Dedifferentiated amniotic fluid mesenchymal stem cell (primary cell): ENCODE data around the gene MDK.

Experiments used
- DNase-seq: peaks from one replicate; pipeline ENCODE4 v3.0.0-alpha.2; 2016; ENCODE audit errors: extremely low spot score

MDK gene

DNA sequence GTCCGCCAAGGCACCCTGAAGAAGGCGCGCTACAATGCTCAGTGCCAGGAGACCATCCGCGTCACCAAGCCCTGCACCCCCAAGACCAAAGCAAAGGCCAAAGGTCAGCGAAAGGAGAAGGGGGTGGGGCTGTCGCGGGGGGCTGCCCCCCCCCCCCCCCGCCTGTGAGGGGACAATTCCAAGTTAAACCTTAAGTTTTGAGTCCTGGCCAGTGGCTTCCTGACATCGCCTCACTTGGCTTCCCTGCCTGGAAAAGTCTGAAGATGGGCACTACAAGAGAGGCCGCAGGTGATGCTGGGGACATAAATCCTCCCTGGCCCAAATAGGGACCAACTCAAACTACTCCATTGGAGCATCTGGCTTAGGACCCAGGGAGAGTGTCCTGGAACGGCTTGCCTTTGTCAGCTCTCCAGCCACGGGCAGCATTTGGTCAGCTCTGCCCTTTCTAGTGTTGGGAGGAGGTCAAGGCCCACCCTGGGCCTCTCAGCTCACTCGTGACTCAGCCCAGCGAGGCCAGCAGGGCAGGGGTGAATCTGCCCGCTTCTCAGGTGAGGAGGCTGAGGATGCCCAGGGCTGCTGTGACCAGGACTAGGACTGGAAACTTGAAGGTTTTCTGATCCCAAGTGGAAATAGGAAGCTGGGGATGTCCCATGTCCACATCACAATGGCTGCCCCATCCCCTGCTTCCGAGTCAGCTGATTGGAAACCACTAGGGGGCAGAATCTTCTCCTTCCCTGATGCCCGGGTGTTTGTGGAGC, 1.4 kb downstream of the MDK start:
- no peak for DNase-seq

- no peak for DNase-seq
These were observed 1.9 kb downstream of the MDK start for GRCh38 chr11:46383404-46383758.

GRCh38 chr11:46383974-46384701, 2.7 kb downstream of the MDK start:
- no peak for DNase-seq

DNA sequence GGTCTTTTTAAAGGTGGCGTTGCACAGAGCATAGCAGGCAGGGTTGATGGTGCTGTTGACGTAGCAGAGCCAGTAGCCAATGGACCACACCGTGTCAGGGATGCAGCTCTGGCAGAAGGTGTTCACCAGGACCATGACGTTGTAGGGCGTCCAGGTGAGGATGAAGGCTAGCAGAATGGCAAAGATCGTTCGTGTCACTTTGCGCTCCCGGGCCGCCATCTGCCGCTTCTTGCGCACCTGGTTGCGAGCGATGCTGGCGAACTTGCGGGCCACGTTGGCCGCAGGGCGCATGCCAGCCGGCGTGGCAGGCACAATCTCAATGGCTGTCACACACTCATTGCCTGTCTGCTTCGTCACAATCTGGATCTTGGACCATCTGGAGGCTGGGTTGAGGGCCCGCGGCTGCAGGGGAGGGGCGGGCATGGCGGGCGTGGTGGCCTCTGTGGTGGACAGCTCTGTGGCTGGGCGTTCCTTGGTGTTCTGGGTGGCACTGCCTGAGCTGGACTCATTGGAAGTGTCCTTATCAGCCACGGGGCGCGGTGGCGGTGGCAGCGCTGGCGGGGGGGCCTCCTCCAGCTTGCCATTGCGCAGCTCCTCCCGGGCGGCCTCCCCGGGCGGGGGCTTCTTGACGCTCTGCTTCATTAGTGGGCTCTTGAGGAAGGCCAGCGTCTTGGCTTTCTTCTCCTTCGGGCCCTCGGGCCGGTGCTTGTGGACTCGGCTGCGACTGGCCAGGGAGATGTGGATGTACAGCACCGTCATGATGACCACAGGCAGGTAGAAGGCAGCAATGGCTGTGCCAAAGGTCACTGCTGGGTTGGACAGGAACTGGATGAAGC, 3.9 kb downstream of the MDK start:
- DNase-seq: no peak

DNA sequence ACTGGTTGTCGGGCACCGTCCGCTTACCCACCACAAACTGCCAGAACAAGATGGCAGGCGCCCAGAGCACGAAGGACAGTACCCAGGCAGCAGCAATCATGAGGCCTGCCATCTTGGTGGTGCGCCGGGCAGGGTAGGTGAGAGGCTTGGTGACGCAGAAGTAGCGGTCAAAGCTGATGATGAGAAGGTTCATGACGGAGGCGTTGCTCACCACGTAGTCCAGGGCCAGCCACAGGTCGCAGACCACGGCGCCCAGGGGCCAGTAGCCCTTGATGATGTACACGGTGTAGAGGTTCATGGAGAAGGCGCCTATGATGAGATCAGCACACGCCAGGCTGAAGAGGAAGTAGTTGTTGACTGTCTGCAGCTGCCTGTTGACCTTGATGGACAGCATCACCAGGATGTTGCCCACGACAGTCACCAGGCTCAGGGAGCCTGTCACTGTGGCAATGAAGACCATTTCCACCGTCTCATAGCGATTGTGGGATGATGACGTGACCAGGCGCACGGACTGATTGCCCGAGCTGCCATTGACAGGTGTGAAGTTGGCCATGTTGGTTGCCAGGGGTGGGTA, 4.6 kb downstream of the MDK start:
- no peak for DNase-seq

DNA sequence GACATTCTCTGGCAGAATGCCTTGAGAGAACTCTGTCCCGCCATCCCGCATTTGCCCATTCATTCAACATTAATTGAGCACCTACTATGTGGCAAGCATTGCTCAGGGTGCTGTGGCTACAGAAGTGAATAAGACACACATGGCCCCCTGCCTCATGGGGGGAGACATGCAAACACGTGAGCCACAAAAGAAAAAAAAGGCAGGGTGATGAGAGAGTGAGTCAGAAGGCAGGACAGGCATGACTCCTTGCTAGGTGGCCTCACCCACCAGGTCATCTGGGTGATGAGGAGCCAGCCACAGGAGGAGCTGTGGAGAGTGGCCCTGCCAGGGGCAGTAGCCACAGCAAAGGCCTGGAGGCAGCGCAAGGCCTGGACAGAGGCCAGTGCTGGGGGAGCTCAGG, 5.2 kb downstream of the MDK start:
- no peak for DNase-seq

GRCh38 chr11:46387456-46387855, 6.0 kb downstream of the MDK start:
- no peak for DNase-seq

- DNase-seq: no peak
These were observed 6.6 kb downstream of the MDK start for GRCh38 chr11:46387919-46388618.

GRCh38 chr11:46388619-46389449, 7.4 kb downstream of the MDK start:
- no peak for DNase-seq

GRCh38 chr11:46389450-46390330, 8.2 kb downstream of the MDK start:
- peak; percentile 48 for DNase-seq

DNA sequence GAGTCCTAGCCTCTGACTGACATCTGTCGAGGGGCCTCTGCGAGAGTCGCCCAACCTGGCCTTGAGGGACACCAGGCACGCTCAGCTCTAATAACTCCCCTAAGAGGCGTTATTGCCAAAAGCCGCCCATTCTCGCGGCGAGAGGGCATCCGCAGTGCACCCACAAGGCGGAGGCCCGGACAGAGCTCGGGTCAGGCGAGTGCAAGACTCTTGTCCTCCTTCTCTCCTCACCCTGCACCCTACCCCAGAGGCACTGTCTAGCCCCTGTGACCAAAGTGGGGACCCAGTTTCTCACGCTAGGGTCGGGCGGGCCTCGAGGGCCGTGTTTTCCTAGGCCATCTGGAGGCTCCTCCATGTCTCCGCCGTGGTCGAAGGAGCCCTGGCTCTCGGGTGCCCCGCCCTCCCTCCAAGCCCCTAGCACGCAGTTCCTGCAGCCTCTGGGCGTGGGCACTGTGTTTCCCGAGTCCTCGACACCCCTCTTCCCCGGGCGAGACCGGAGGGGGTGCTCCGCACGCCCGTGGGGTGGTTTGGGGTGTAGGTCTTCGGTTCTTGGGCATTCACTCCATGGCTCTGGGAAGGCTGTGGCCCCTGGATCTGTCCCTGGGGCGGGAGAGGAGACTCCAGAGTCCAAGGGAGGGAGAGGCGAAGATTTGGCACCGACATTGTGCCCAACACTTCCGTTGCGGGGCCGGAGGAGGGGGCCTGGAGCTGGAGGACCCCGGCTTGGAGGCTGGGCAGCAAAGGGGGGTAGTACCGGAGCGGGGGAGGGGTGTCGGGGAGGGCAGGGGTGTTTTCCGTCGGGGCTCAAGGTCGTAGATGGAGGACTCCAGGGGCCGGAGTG, 9.1 kb downstream of the MDK start:
- DNase-seq: no peak

GRCh38 chr11:46391186-46391577, 9.7 kb downstream of the MDK start:
- DNase-seq: no peak

- DNase-seq: no peak
These were observed 10.3 kb downstream of the MDK start, which contains the start of gene CHRM4 for GRCh38 chr11:46391578-46392420. TSS of gene CHRM4 (minus strand) at chr11:46391776. CDS start at chr11:46386557, 5,219 bp downstream.

- DNase-seq: peak; percentile 58
These were observed 11.2 kb downstream of the MDK start for GRCh38 chr11:46392421-46393230.

- DNase-seq: no peak
These were observed 11.8 kb downstream of the MDK start for GRCh38 chr11:46393231-46393616.

GRCh38 chr11:46393759-46394158, 12.3 kb downstream of the MDK start:
- no peak for DNase-seq

DNA sequence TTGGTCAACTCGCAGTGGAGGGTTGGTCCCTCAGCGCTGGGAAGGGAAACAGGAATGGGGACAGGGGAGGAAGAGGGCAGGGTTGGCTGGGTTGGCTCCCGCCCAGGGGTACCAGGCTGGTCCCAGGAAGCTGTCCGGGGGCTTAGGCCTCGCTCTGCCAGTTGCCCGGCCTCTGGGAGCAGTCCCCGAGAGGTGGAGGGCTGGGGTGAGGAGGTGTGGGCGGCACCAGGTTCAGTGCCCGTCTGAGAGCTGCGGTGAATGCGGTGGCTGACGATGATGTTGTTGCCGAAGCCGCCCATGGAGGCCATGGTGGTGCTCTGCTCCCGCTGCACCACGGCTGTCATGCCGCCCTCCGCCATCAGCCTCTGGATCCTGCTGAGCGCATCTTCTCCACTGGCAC, 16.1 kb downstream of the MDK start:
- no peak for DNase-seq
